ENCODE data around the gene AIFM3. TPM values are rescaled to one million over a fixed set of nuclear protein-coding genes. Genes with fewer than 3 reads are reported as not detected.

Gene AIFM3
- total RNA-seq, 1 experiment from 2014 or later = 2.6 TPM

DNA sequence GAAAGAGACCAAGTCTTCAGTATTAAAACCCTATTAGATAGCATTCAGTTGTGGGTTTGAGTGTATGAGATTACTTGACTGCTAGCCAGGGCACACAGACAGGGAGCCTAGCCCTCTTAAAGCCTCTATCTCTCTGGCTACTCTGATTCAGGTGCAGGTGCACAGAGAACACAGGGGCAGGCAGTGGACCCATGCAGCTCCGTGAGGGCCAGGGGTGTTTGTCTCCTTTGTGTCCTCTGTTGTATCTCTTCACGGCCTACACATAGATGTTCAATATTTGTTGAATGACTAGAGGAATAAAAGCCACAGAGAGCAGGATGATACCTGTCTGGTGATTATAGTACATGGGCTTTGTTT is 21.5 kb upstream of the AIFM3 start:
- Mint-ChIP-seq H3K27ac (no peak overlapping the region), H3K9me3 (no peaks in the 10 kb centered on the region), H3K27me3 (ENCODE audit: low read depth) (no peaks in the 10 kb centered on the region), H3K4me1 (peaks cover 37% of the 10 kb centered on the region), H3K36me3 (peaks cover 17% of the 10 kb centered on the region), H3K4me3 (no peak overlapping the region)
- TF ChIP-seq ZNF121 (CRISPR knock-in tag; IDR thresholded peaks at IDR 0.05) (no peak), GRHL2 (CRISPR knock-in tag; IDR thresholded peaks at IDR 0.05; ENCODE audit: insufficient replicate concordance, severe bottlenecking) (no peak), SP1 (CRISPR knock-in tag; conservative IDR thresholded peaks at IDR 0.05) (no peak), NR3C1 (CRISPR knock-in tag; conservative IDR thresholded peaks at IDR 0.05; ENCODE audit: low read depth) (no peak)
- TF ChIP-seq, protein P1, sequence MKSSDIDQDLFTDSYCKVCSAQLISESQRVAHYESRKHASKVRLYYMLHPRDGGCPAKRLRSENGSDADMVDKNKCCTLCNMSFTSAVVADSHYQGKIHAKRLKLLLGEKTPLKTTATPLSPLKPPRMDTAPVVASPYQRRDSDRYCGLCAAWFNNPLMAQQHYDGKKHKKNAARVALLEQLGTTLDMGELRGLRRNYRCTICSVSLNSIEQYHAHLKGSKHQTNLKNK (CRISPR knock-in tag; IDR thresholded peaks at IDR 0.05) = no peak
- TF ChIP-seq, protein P2, sequence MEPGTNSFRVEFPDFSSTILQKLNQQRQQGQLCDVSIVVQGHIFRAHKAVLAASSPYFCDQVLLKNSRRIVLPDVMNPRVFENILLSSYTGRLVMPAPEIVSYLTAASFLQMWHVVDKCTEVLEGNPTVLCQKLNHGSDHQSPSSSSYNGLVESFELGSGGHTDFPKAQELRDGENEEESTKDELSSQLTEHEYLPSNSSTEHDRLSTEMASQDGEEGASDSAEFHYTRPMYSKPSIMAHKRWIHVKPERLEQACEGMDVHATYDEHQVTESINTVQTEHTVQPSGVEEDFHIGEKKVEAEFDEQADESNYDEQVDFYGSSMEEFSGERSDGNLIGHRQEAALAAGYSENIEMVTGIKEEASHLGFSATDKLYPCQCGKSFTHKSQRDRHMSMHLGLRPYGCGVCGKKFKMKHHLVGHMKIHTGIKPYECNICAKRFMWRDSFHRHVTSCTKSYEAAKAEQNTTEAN (CRISPR knock-in tag; IDR thresholded peaks at IDR 0.05) = no peak
- TF ChIP-seq, protein P3, sequence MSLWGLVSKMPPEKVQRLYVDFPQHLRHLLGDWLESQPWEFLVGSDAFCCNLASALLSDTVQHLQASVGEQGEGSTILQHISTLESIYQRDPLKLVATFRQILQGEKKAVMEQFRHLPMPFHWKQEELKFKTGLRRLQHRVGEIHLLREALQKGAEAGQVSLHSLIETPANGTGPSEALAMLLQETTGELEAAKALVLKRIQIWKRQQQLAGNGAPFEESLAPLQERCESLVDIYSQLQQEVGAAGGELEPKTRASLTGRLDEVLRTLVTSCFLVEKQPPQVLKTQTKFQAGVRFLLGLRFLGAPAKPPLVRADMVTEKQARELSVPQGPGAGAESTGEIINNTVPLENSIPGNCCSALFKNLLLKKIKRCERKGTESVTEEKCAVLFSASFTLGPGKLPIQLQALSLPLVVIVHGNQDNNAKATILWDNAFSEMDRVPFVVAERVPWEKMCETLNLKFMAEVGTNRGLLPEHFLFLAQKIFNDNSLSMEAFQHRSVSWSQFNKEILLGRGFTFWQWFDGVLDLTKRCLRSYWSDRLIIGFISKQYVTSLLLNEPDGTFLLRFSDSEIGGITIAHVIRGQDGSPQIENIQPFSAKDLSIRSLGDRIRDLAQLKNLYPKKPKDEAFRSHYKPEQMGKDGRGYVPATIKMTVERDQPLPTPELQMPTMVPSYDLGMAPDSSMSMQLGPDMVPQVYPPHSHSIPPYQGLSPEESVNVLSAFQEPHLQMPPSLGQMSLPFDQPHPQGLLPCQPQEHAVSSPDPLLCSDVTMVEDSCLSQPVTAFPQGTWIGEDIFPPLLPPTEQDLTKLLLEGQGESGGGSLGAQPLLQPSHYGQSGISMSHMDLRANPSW (CRISPR knock-in tag; conservative IDR thresholded peaks at IDR 0.05; ENCODE audit: low read depth) = no peak
- TF ChIP-seq, protein P4, sequence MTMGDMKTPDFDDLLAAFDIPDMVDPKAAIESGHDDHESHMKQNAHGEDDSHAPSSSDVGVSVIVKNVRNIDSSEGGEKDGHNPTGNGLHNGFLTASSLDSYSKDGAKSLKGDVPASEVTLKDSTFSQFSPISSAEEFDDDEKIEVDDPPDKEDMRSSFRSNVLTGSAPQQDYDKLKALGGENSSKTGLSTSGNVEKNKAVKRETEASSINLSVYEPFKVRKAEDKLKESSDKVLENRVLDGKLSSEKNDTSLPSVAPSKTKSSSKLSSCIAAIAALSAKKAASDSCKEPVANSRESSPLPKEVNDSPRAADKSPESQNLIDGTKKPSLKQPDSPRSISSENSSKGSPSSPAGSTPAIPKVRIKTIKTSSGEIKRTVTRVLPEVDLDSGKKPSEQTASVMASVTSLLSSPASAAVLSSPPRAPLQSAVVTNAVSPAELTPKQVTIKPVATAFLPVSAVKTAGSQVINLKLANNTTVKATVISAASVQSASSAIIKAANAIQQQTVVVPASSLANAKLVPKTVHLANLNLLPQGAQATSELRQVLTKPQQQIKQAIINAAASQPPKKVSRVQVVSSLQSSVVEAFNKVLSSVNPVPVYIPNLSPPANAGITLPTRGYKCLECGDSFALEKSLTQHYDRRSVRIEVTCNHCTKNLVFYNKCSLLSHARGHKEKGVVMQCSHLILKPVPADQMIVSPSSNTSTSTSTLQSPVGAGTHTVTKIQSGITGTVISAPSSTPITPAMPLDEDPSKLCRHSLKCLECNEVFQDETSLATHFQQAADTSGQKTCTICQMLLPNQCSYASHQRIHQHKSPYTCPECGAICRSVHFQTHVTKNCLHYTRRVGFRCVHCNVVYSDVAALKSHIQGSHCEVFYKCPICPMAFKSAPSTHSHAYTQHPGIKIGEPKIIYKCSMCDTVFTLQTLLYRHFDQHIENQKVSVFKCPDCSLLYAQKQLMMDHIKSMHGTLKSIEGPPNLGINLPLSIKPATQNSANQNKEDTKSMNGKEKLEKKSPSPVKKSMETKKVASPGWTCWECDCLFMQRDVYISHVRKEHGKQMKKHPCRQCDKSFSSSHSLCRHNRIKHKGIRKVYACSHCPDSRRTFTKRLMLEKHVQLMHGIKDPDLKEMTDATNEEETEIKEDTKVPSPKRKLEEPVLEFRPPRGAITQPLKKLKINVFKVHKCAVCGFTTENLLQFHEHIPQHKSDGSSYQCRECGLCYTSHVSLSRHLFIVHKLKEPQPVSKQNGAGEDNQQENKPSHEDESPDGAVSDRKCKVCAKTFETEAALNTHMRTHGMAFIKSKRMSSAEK (CRISPR knock-in tag; IDR thresholded peaks at IDR 0.05; ENCODE audit: borderline replicate concordance) = no peak
- TF ChIP-seq, protein P5, sequence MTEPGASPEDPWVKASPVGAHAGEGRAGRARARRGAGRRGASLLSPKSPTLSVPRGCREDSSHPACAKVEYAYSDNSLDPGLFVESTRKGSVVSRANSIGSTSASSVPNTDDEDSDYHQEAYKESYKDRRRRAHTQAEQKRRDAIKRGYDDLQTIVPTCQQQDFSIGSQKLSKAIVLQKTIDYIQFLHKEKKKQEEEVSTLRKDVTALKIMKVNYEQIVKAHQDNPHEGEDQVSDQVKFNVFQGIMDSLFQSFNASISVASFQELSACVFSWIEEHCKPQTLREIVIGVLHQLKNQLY (CRISPR knock-in tag; IDR thresholded peaks at IDR 0.05) = no peak
- TF ChIP-seq, protein P6, sequence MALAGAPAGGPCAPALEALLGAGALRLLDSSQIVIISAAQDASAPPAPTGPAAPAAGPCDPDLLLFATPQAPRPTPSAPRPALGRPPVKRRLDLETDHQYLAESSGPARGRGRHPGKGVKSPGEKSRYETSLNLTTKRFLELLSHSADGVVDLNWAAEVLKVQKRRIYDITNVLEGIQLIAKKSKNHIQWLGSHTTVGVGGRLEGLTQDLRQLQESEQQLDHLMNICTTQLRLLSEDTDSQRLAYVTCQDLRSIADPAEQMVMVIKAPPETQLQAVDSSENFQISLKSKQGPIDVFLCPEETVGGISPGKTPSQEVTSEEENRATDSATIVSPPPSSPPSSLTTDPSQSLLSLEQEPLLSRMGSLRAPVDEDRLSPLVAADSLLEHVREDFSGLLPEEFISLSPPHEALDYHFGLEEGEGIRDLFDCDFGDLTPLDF (CRISPR knock-in tag; IDR thresholded peaks at IDR 0.05) = no peak
- ATAC-seq (no peak), DNase-seq (ENCODE audit: low spot score) (no peak)
- CTCF ChIA-PET = interaction anchor here (1.0 to 1.3 kb wide), 2 partner anchors 60 to 141 kb away, joined by 3 read pairs; no protein-coding TSS in a partner anchor
- POLR2A ChIA-PET = no interaction called here

DNA sequence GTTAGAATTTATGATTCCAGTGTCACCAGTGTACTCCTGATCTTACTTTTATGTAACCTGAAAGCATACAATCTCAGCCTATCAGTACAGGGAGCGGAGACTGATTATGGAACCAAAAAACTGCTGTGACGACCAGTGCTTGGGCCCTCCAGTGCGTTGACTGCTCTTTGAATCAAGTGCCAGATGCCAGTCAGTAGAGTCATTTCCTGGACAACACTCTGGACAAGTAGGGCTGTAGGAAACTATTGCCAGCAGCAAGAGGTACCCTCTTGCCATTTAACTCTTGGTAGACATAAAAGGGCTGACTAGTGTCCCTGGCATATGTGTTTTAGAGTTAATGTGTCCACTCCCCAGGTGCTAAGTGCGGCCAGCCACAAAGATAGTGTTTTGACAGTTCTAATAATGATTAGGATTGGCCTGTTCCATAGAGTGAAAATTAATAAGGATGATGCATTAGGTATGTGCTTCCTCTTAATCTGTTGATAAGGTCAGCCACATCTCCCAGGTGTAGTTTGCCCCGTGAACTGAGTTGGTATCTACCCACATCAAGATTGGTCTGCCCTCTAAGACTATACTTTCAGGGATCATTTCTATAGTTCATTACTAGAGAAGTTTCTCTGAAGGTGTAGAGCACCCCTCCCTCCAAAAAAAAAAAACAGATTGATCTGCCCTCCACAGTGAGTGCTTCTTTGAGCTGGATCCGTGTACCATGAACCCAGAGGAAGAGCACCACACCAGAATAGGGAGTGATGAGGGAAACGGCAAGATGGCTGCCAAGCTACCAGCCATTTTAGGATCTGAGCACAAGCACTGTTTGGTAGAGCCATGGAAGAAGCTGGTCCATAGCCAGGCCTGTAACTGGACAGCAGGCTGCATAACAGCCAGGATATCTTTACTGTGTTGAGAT is 20.7 kb upstream of the AIFM3 start:
- ChIA-PET CTCF (interaction anchor here (1.0 to 1.9 kb wide), 5 partner anchors 10 to 162 kb away, joined by 3 to 7 read pairs (median 5); partner anchors contain the start of gene CRKL), POLR2A (no interaction called here)
- Mint-ChIP-seq H3K4me1 (peaks cover 31% of the 10 kb centered on the region), H3K36me3 (peaks cover 24% of the 10 kb centered on the region), H3K27me3 (ENCODE audit: low read depth) (no peaks in the 10 kb centered on the region), H3K4me3 (no peak overlapping the region), H3K27ac (0 out of 2 replicates have a peak overlapping the region, but pooled peaks have one; percentile 64), H3K9me3 (no peaks in the 10 kb centered on the region)
- ATAC-seq = no peak
- no peak for DNase-seq (ENCODE audit: low spot score)
- TF ChIP-seq, protein P7, sequence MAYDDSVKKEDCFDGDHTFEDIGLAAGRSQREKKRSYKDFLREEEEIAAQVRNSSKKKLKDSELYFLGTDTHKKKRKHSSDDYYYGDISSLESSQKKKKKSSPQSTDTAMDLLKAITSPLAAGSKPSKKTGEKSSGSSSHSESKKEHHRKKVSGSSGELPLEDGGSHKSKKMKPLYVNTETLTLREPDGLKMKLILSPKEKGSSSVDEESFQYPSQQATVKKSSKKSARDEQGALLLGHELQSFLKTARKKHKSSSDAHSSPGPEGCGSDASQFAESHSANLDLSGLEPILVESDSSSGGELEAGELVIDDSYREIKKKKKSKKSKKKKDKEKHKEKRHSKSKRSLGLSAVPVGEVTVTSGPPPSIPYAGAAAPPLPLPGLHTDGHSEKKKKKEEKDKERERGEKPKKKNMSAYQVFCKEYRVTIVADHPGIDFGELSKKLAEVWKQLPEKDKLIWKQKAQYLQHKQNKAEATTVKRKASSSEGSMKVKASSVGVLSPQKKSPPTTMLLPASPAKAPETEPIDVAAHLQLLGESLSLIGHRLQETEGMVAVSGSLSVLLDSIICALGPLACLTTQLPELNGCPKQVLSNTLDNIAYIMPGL (CRISPR knock-in tag; IDR thresholded peaks at IDR 0.05) = no peak
- TF ChIP-seq ETV6 (CRISPR knock-in tag; IDR thresholded peaks at IDR 0.05) = no peak
- no peak for TF ChIP-seq ZNF396 (CRISPR knock-in tag; IDR thresholded peaks at IDR 0.05; ENCODE audit: borderline replicate concordance)
- TF ChIP-seq, protein P8, sequence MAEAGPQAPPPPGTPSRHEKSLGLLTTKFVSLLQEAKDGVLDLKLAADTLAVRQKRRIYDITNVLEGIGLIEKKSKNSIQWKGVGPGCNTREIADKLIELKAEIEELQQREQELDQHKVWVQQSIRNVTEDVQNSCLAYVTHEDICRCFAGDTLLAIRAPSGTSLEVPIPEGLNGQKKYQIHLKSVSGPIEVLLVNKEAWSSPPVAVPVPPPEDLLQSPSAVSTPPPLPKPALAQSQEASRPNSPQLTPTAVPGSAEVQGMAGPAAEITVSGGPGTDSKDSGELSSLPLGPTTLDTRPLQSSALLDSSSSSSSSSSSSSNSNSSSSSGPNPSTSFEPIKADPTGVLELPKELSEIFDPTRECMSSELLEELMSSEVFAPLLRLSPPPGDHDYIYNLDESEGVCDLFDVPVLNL (CRISPR knock-in tag; IDR thresholded peaks at IDR 0.05; ENCODE audit: borderline replicate concordance, low read depth) = no peak
- TF ChIP-seq, protein P6 (CRISPR knock-in tag; IDR thresholded peaks at IDR 0.05) = no peak
- TF ChIP-seq HMGA2 (CRISPR knock-in tag; IDR thresholded peaks at IDR 0.05) = no peak
- no peak for TF ChIP-seq ZNF219 (CRISPR knock-in tag; IDR thresholded peaks at IDR 0.05; ENCODE audit: borderline replicate concordance)
- TF ChIP-seq KAT7 (CRISPR knock-in tag; IDR thresholded peaks at IDR 0.05; ENCODE audit: borderline replicate concordance) = no peak

All from WTC11 (cell line).